Brain pericyte (primary cell): ENCODE results near the gene NKX6-2.
"Not testable (repeated sequence)": the region's sequence is repeated elsewhere in the genome, so short reads cannot be mapped to it uniquely, and the experiment has no call there.

Source experiments
- DNase-seq: peaks from one replicate; pipeline ENCODE4 v3.0.0-alpha.2; 2012; ENCODE audit warnings: low read depth, low spot score

Gene NKX6-2

GRCh38 chr10:132785723-132786475 is at the start of gene NKX6-2:
Gene NKX6-2 (minus strand): TSS chr10:132786147. CDS start chr10:132785948, 199 bp downstream.
- DNase-seq: no peak

GRCh38 chr10:132834891-132835847 is 49.2 kb upstream of the NKX6-2 start:
- no peak for DNase-seq

- no peak for DNase-seq
Measured at GRCh38 chr10:132834311-132834761, 48.4 kb upstream of the NKX6-2 start.

GRCh38 chr10:132833421-132834111 is 47.6 kb upstream of the NKX6-2 start:
- DNase-seq: no peak

- no peak for DNase-seq
Measured at GRCh38 chr10:132832186-132832969, 46.4 kb upstream of the NKX6-2 start.

- no peak for DNase-seq
Measured at GRCh38 chr10:132829403-132829802, 43.5 kb upstream of the NKX6-2 start.

GRCh38 chr10:132828681-132829080 is 42.7 kb upstream of the NKX6-2 start:
- no peak for DNase-seq

GRCh38 chr10:132827861-132828539 is 42.1 kb upstream of the NKX6-2 start:
- DNase-seq: no peak

GRCh38 chr10:132827423-132827789 is 41.5 kb upstream of the NKX6-2 start:
- no peak for DNase-seq

GRCh38 chr10:132826524-132827422 is 40.8 kb upstream of the NKX6-2 start:
- no peak for DNase-seq

- not testable (repeated sequence) for DNase-seq
Measured at GRCh38 chr10:132825783-132826523, 40.0 kb upstream of the NKX6-2 start.

- no peak for DNase-seq
Measured at GRCh38 chr10:132820056-132820455, 34.1 kb upstream of the NKX6-2 start.

GRCh38 chr10:132817701-132818211 is 31.8 kb upstream of the NKX6-2 start:
- no peak for DNase-seq

- no peak for DNase-seq
Measured at GRCh38 chr10:132816718-132817117, 30.8 kb upstream of the NKX6-2 start.

- no peak for DNase-seq
Measured at GRCh38 chr10:132815168-132815857, 29.4 kb upstream of the NKX6-2 start.

- DNase-seq: no peak
Measured at GRCh38 chr10:132814469-132814856, 28.5 kb upstream of the NKX6-2 start.

GRCh38 chr10:132813560-132814468 is 27.9 kb upstream of the NKX6-2 start:
- no peak for DNase-seq
